K562 (cell line): Measurements from ENCODE around the gene FAM120B.

ENCODE experiments used
- EZH2 ChIP-seq: IDR thresholded peaks from 2 replicates; pipeline ENCODE4 v1.6.1; 2012; ENCODE audit warnings: low read depth, mild to moderate bottlenecking, inconsistent platforms, low read length, borderline replicate concordance
- MCM7 ChIP-seq, 2 experiments: fragments of 450-650 bp; IDR thresholded peaks; 2 replicates each; pipeline ENCODE4 v1.6.1; 2016 to 2018
- MEF2D ChIP-seq: conservative IDR thresholded peaks from 2 replicates; pipeline ENCODE4 v1.6.1; 2016; ENCODE audit warnings: low read depth, missing genetic modification characterization, missing compliant biosample characterization
- NCOA1 ChIP-seq: fragments of 450-650 bp; IDR thresholded peaks from 2 replicates; pipeline ENCODE4 v1.6.1; 2016; ENCODE audit warnings: low read depth
- NFATC3 ChIP-seq: fragments of 450-650 bp; IDR thresholded peaks from 2 replicates; pipeline ENCODE4 v1.6.1; 2017; ENCODE audit warnings: mild to moderate bottlenecking
- NFE2L1 ChIP-seq: fragments of 450-650 bp; IDR thresholded peaks from 2 replicates; pipeline ENCODE4 v1.6.1; 2016; ENCODE audit warnings: missing genetic modification characterization, low read depth, mild to moderate bottlenecking, missing compliant biosample characterization, moderate library complexity, borderline replicate concordance
- POLR2AphosphoS5 ChIP-seq: IDR thresholded peaks from 2 replicates; pipeline ENCODE4 v1.6.1; 2011; ENCODE audit warnings: mild to moderate bottlenecking, low read depth, low read length, moderate library complexity; ENCODE audit not compliant: control insufficient read depth, insufficient read depth
- SMARCA5 ChIP-seq: fragments of 450-650 bp; IDR thresholded peaks from 2 replicates; pipeline ENCODE4 v1.6.1; 2016
- ZNF23 ChIP-seq: fragments of 250-450 bp; sonication (Bioruptor Pico); IDR thresholded peaks from 2 replicates; pipeline ENCODE4 v1.4.0; 2020; ENCODE audit warnings: mild to moderate bottlenecking
- TF ChIP-seq, protein P1 (sequence below): fragments of 250-450 bp; sonication (Bioruptor Pico); IDR thresholded peaks from 2 replicates; pipeline ENCODE4 v1.8.0; 2022; ENCODE audit warnings: moderate library complexity, mild to moderate bottlenecking, inconsistent platforms
- TF ChIP-seq, protein P2 (sequence below): fragments of 450-650 bp; formaldehyde crosslinking; IDR thresholded peaks from 2 replicates; pipeline ENCODE4 v1.4.0; 2022; ENCODE audit warnings: mild to moderate bottlenecking, moderate library complexity
- TF ChIP-seq, protein P3 (sequence below): sonication (generic); formaldehyde crosslinking; IDR thresholded peaks from 2 replicates; pipeline ENCODE4 v1.8.0; 2022; ENCODE audit warnings: missing genetic modification reagents, mild to moderate bottlenecking, borderline replicate concordance

DNA sequence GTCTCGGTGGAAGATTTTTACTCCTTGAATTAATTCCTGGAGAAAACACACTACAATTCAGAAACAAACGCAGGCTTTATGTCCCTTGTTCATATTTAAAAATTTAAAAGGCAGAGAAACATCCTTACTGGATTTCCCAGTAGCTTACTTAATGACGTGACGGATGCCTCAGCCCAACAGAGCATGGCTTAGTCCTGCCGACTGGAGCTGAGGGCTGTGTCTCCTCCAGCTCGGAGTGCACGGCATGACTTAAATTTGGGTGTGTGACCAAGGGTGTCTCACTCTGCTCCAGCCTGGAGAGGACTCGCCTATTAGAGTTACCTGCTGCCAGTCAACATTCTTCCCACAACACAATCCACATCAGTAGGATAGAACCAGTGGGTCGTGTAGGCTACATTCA, 139.4 kb downstream of the FAM120B start:
- TF ChIP-seq EZH2 (no peak), POLR2AphosphoS5 (no peak), MCM7 (IDR thresholded peaks at IDR 0.05) (no peak), NFATC3 (no peak), MEF2D (tag) (no peak), NFE2L1 (tag) (no peak), ZNF23 (no peak), NCOA1 (no peak), SMARCA5 (no peak)
- TF ChIP-seq, protein P1, sequence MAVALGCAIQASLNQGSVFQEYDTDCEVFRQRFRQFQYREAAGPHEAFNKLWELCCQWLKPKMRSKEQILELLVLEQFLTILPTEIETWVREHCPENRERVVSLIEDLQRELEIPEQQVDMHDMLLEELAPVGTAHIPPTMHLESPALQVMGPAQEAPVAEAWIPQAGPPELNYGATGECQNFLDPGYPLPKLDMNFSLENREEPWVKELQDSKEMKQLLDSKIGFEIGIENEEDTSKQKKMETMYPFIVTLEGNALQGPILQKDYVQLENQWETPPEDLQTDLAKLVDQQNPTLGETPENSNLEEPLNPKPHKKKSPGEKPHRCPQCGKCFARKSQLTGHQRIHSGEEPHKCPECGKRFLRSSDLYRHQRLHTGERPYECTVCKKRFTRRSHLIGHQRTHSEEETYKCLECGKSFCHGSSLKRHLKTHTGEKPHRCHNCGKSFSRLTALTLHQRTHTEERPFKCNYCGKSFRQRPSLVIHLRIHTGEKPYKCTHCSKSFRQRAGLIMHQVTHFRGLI (CRISPR knock-in tag) = no peak
- TF ChIP-seq, protein P2, sequence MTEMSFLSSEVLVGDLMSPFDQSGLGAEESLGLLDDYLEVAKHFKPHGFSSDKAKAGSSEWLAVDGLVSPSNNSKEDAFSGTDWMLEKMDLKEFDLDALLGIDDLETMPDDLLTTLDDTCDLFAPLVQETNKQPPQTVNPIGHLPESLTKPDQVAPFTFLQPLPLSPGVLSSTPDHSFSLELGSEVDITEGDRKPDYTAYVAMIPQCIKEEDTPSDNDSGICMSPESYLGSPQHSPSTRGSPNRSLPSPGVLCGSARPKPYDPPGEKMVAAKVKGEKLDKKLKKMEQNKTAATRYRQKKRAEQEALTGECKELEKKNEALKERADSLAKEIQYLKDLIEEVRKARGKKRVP (CRISPR knock-in tag) = no peak
- TF ChIP-seq, protein P3, sequence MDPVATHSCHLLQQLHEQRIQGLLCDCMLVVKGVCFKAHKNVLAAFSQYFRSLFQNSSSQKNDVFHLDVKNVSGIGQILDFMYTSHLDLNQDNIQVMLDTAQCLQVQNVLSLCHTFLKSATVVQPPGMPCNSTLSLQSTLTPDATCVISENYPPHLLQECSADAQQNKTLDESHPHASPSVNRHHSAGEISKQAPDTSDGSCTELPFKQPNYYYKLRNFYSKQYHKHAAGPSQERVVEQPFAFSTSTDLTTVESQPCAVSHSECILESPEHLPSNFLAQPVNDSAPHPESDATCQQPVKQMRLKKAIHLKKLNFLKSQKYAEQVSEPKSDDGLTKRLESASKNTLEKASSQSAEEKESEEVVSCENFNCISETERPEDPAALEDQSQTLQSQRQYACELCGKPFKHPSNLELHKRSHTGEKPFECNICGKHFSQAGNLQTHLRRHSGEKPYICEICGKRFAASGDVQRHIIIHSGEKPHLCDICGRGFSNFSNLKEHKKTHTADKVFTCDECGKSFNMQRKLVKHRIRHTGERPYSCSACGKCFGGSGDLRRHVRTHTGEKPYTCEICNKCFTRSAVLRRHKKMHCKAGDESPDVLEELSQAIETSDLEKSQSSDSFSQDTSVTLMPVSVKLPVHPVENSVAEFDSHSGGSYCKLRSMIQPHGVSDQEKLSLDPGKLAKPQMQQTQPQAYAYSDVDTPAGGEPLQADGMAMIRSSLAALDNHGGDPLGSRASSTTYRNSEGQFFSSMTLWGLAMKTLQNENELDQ (CRISPR knock-in tag) = no peak
